HepG2 (cell line): Measurements from ENCODE around the gene CNTRL.

ENCODE experiments used
- RFX3 ChIP-seq: IDR thresholded peaks from 2 replicates; pipeline ENCODE4 v1.6.1; 2016; ENCODE audit warnings: missing biosample characterization, missing genetic modification reagents
- RNF2 ChIP-seq: fragments of 450-650 bp; conservative IDR thresholded peaks from 2 replicates; pipeline ENCODE4 v1.6.1; 2016; ENCODE audit warnings: low read depth
- TGIF2 ChIP-seq: IDR thresholded peaks from 2 replicates; pipeline ENCODE4 v1.6.1; 2016; ENCODE audit warnings: control low read depth, missing compliant biosample characterization
- ZNF577 ChIP-seq: sonication (generic); formaldehyde crosslinking; IDR thresholded peaks from 2 replicates; pipeline ENCODE4 v1.4.0; 2020; ENCODE audit warnings: mild to moderate bottlenecking, low read depth, missing genetic modification reagents, borderline replicate concordance
- TF ChIP-seq, protein P1 (sequence below): sonication (generic); formaldehyde crosslinking; IDR thresholded peaks from 2 replicates; pipeline ENCODE4 v1.5.0; 2020; ENCODE audit warnings: mild to moderate bottlenecking, missing genetic modification reagents, moderate library complexity

DNA sequence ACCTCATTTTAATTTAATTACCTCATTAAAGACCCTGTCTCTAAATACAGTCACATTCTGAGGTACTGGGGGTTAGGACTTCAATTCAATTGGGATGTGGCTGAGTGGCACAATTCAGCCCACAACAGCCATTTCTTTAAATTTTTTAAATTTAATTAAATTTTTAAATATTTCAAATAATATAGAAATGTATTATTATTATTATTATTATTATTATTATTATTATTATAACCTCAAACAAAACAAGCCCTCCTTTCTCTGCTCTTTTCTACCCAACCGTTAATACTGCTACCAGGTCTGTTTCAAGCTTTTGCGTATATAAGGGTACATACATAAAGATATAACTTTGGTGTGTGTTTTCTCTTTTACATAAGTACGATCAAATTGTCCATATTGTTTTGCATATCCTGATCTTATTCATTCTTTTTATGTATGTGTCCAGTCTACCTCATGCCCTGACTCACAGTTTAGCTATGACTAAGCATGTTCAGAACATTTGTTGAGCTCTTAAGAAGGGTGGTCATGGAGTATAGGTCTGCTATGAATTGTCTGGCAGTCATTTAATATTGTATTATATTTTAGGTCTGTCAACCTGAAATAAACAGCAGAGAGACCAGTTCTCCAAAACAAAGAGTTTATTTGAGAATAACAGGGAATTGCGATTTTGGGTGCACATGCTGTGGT is 143.0 kb downstream of the CNTRL start:
- TF ChIP-seq RFX3 (CRISPR knock-in tag) (no peak), RNF2 (no peak), ZNF577 (CRISPR knock-in tag) (no peak), TGIF2 (no peak)
- TF ChIP-seq, protein P1, sequence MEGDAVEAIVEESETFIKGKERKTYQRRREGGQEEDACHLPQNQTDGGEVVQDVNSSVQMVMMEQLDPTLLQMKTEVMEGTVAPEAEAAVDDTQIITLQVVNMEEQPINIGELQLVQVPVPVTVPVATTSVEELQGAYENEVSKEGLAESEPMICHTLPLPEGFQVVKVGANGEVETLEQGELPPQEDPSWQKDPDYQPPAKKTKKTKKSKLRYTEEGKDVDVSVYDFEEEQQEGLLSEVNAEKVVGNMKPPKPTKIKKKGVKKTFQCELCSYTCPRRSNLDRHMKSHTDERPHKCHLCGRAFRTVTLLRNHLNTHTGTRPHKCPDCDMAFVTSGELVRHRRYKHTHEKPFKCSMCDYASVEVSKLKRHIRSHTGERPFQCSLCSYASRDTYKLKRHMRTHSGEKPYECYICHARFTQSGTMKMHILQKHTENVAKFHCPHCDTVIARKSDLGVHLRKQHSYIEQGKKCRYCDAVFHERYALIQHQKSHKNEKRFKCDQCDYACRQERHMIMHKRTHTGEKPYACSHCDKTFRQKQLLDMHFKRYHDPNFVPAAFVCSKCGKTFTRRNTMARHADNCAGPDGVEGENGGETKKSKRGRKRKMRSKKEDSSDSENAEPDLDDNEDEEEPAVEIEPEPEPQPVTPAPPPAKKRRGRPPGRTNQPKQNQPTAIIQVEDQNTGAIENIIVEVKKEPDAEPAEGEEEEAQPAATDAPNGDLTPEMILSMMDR: no peak
